Measurements from ENCODE around the gene CFL1. TPM values are rescaled to one million over a fixed set of nuclear protein-coding genes. Genes with fewer than 3 reads are reported as not detected.

Gene CFL1
- total RNA-seq, 1 experiment from 2014 or later: 960 TPM

DNA sequence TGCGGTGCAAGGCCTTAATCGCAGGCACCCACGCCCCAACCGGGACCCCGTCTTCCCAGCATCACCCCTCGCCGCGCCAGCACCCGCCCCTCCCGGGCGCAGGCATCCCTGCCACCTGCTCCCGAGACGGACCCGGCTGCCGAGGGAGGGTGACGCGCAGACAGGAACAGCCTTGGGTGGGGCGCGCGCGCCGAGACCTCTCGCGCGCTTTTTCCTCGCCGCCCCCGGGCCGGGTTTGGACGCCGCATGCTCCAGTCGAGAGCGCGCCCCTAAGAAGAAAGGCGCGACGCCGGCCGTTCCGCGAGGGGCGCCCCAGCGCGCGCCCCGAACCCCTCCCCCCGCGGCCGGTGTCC is 504 bp downstream of the CFL1 start:
- peaks cover 9% of the 10 kb centered on the region; the same call in 1 of the 2 replicates for H3K36me3 ChIP-seq (ENCODE audit: control insufficient read depth, insufficient read depth, low read length)
- H3K9me3 Mint-ChIP-seq (ENCODE audit: unreplicated experiment): no peaks in the 10 kb centered on the region
- POLR2A ChIA-PET: interaction anchor here (0.6 to 1.0 kb wide), 2 partner anchors 8 to 31 kb away, joined by 5 to 6 read pairs; partner anchors contain the start of gene FIBP
- intact Hi-C loops (cut with micrococcal nuclease; ENCODE audit: unreplicated experiment): loop anchor here (5.0 kb wide), 1 partner anchor 205 kb away; no protein-coding TSS in a partner anchor
- peak overlapping the region; percentile 95 for H3K4me3 ChIP-seq (ENCODE audit: low read depth, low read length)
- H3K4me1 ChIP-seq: peaks cover 15% of the 10 kb centered on the region
- H3K27ac Mint-ChIP-seq (ENCODE audit: unreplicated experiment): peak overlapping the region; percentile 95
- H3K36me3 Mint-ChIP-seq (ENCODE audit: insufficient read depth, unreplicated experiment): peaks cover 83% of the 10 kb centered on the region
- peak overlapping the region; percentile 97 for H3K4me3 Mint-ChIP-seq (ENCODE audit: unreplicated experiment)
- DNase-seq: peak; percentile 56 to 72
- no peaks in the 10 kb centered on the region for H3K27me3 ChIP-seq (replicated peaks; ENCODE audit: control insufficient read depth, insufficient read depth, low read length)
- H3K4me1 Mint-ChIP-seq (ENCODE audit: low read depth, unreplicated experiment): peaks cover 40% of the 10 kb centered on the region
- TF ChIP-seq, protein P1, sequence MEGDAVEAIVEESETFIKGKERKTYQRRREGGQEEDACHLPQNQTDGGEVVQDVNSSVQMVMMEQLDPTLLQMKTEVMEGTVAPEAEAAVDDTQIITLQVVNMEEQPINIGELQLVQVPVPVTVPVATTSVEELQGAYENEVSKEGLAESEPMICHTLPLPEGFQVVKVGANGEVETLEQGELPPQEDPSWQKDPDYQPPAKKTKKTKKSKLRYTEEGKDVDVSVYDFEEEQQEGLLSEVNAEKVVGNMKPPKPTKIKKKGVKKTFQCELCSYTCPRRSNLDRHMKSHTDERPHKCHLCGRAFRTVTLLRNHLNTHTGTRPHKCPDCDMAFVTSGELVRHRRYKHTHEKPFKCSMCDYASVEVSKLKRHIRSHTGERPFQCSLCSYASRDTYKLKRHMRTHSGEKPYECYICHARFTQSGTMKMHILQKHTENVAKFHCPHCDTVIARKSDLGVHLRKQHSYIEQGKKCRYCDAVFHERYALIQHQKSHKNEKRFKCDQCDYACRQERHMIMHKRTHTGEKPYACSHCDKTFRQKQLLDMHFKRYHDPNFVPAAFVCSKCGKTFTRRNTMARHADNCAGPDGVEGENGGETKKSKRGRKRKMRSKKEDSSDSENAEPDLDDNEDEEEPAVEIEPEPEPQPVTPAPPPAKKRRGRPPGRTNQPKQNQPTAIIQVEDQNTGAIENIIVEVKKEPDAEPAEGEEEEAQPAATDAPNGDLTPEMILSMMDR (IDR thresholded peaks at IDR 0.05; ENCODE audit: insufficient read depth in 1 of 2, low read depth in 1 of 2, low read length in 1 of 2, severe bottlenecking in 1 of 2, unreplicated experiment in 1 of 2): no peak
- CTCF ChIA-PET: interaction anchor here (1.0 to 7.7 kb wide), 2 partner anchors 30 kb away, joined by 5 to 241 read pairs; partner anchors contain the start of genes CCDC85B and FIBP
- no TSS peak for BruUV-seq (replicated peaks)
- no peaks in the 10 kb centered on the region for H3K9me3 ChIP-seq
- H3K27me3 Mint-ChIP-seq (ENCODE audit: insufficient read depth, unreplicated experiment): no peaks in the 10 kb centered on the region

DNA sequence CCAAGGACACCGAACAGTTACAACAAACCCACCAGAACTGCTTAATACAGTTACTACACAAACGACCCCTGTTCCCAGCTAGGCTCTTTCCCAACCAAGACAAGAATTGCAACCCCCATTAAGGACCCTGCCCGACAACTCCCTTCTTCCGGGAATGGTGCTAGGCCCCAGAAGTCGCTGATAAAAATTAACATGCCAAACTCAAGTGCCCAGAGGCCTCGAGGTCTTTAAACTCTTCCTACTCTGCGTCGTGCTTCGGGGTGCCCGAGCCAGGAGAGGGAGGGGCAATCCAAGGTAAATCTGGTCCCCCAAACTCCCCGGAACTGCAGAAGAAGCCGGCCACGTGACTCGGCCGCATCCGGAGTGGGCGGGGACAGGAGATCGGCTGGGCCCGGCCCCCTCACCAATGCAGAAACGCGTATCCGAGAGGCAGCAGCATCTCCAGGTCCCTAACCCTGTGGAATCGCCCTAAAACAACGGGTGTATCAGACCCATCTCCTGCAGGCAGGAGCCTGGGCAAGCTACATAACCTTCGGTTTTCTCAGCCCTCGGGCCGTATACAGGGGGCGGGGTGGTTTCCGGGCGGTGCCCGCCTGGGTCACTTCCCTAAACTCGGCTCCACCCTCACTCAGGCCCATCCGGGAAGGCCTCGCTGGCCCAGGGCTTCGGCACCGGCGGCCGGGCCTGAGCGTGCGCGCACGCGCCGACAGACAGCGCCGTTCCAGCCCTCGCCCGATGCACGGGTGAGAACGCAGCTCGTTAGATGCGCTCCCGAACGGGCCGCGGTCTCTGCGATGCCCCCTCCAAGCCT is 1.1 kb downstream of the CFL1 start:
- POLR2A ChIA-PET: interaction anchor here (0.6 kb wide), 2 partner anchors 13 to 31 kb away, joined by 3 to 5 read pairs; partner anchors contain the start of gene FIBP
- BruUV-seq (replicated peaks): no TSS peak
- peaks cover 87% of the 10 kb centered on the region for H3K36me3 Mint-ChIP-seq (ENCODE audit: insufficient read depth, unreplicated experiment)
- peak overlapping the region; percentile 97 for H3K4me3 Mint-ChIP-seq (ENCODE audit: unreplicated experiment)
- H3K4me1 ChIP-seq: peaks cover 15% of the 10 kb centered on the region
- peaks cover 40% of the 10 kb centered on the region for H3K4me1 Mint-ChIP-seq (ENCODE audit: low read depth, unreplicated experiment)
- DNase-seq: peak; percentile 72 to 80
- no peaks in the 10 kb centered on the region for H3K27me3 ChIP-seq (replicated peaks; ENCODE audit: control insufficient read depth, insufficient read depth, low read length)
- CTCF ChIA-PET: interaction anchor here (7.7 kb wide), 1 partner anchor 31 kb away, joined by 241 read pairs; the partner anchor contains the start of genes CCDC85B and FIBP
- peak overlapping the region; percentile 71 for H3K27ac Mint-ChIP-seq (ENCODE audit: unreplicated experiment)
- H3K36me3 ChIP-seq (ENCODE audit: control insufficient read depth, insufficient read depth, low read length): peaks cover 9% of the 10 kb centered on the region; the same call in 1 of the 2 replicates
- intact Hi-C loops (cut with micrococcal nuclease; ENCODE audit: unreplicated experiment): loop anchor here (5.0 kb wide), 1 partner anchor 205 kb away; no protein-coding TSS in a partner anchor
- H3K9me3 Mint-ChIP-seq (ENCODE audit: unreplicated experiment): no peaks in the 10 kb centered on the region
- no peaks in the 10 kb centered on the region for H3K9me3 ChIP-seq
- H3K27me3 Mint-ChIP-seq (ENCODE audit: insufficient read depth, unreplicated experiment): no peaks in the 10 kb centered on the region
- TF ChIP-seq, protein P1 (IDR thresholded peaks at IDR 0.05; ENCODE audit: insufficient read depth in 1 of 2, low read depth in 1 of 2, low read length in 1 of 2, severe bottlenecking in 1 of 2, unreplicated experiment in 1 of 2): no peak
- H3K4me3 ChIP-seq (ENCODE audit: low read depth, low read length): peak overlapping the region; percentile 95

DNA sequence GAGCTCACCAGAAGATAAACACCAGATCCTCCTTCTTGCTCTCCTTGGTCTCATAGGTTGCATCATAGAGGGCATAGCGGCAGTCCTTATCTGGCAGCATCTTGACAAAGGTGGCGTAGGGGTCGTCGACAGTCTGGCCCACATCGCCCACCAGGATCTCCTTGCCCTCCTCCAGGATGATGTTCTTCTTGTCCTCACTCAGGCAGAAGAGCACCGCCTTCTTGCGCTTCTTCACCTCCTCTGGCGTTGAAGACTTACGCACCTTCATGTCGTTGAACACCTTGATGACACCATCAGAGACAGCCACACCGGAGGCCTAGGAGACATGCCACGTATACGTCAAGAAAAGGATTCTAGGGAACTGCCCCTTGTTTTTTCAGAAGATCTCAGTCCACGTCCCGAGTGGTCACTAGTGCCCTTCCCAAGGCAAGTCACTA is 2.0 kb downstream of the CFL1 start:
- TF ChIP-seq, protein P1 (IDR thresholded peaks at IDR 0.05; ENCODE audit: insufficient read depth in 1 of 2, low read depth in 1 of 2, low read length in 1 of 2, severe bottlenecking in 1 of 2, unreplicated experiment in 1 of 2): no peak
- H3K4me3 ChIP-seq (ENCODE audit: low read depth, low read length): peak overlapping the region; percentile 95; the same call in 1 of the 2 replicates
- H3K4me1 ChIP-seq: peaks cover 7% of the 10 kb centered on the region; the same call in 1 of the 2 replicates
- POLR2A ChIA-PET: no interaction called here
- no peaks in the 10 kb centered on the region for H3K27me3 Mint-ChIP-seq (ENCODE audit: insufficient read depth, unreplicated experiment)
- H3K4me3 Mint-ChIP-seq (ENCODE audit: unreplicated experiment): peak overlapping the region; percentile 97
- no peaks in the 10 kb centered on the region for H3K27me3 ChIP-seq (replicated peaks; ENCODE audit: control insufficient read depth, insufficient read depth, low read length)
- intact Hi-C loops (cut with micrococcal nuclease; ENCODE audit: unreplicated experiment): loop anchor here (5.0 kb wide), 1 partner anchor 204 kb away; no protein-coding TSS in a partner anchor
- H3K9me3 Mint-ChIP-seq (ENCODE audit: unreplicated experiment): no peaks in the 10 kb centered on the region
- H3K36me3 Mint-ChIP-seq (ENCODE audit: insufficient read depth, unreplicated experiment): peaks cover 94% of the 10 kb centered on the region
- CTCF ChIA-PET: no interaction called here
- 0 out of 2 replicates have a peak, but pooled peaks cover 3% of the 10 kb centered on the region for H3K9me3 ChIP-seq
- peaks cover 12% of the 10 kb centered on the region; the same call in 1 of the 2 replicates for H3K36me3 ChIP-seq (ENCODE audit: control insufficient read depth, insufficient read depth, low read length)
- peak in 1 of 2 experiments; percentile 27 for DNase-seq
- BruUV-seq (replicated peaks): no TSS peak
- H3K27ac Mint-ChIP-seq (ENCODE audit: unreplicated experiment): peak overlapping the region; percentile 71
- H3K4me1 Mint-ChIP-seq (ENCODE audit: low read depth, unreplicated experiment): peaks cover 40% of the 10 kb centered on the region

Measured in Caco-2 (cell line).